NCI-H526 treated with DMSO at 0.1 percent for 48 hours (cell line): ENCODE data around the gene OR1S2.
"Not testable (repeated sequence)": the region's sequence is repeated elsewhere in the genome, so short reads cannot be mapped to it uniquely, and the experiment has no call there.

Experiments used
- DNase-seq: peaks from one replicate; lab custom pipeline; 2025; lab: John Stamatoyannopoulos, UW

Gene OR1S2

GRCh38 chr11:58204042-58204441 is at the start of gene OR1S2:
Gene OR1S2, minus strand, starts transcription at chr11:58204142. Its CDS starts 0 bp downstream, at chr11:58204142.
- DNase-seq = no peak

GRCh38 chr11:58243954-58244353 is 40.0 kb upstream of the OR1S2 start:
- DNase-seq = no peak

- DNase-seq = no peak
Measured at GRCh38 chr11:58227956-58228615, 24.1 kb upstream of the OR1S2 start.

GRCh38 chr11:58222721-58223120 is 18.8 kb upstream of the OR1S2 start:
- DNase-seq = peak; percentile 89

- no peak for DNase-seq
Measured at GRCh38 chr11:58216476-58216875, 12.5 kb upstream of the OR1S2 start.

GRCh38 chr11:58212420-58212819 is 8.5 kb upstream of the OR1S2 start, which contains the start of gene OR1S1:
Gene OR1S1, plus strand, starts transcription at chr11:58212720.
- DNase-seq = not testable (repeated sequence)

- DNase-seq = no peak
Measured at GRCh38 chr11:58199271-58199670, 4.7 kb downstream of the OR1S2 start.

GRCh38 chr11:58195939-58196338 is 8.0 kb downstream of the OR1S2 start:
- no peak for DNase-seq

- DNase-seq = no peak
Measured at GRCh38 chr11:58193391-58193790, 10.6 kb downstream of the OR1S2 start.

- DNase-seq = no peak
Measured at GRCh38 chr11:58192229-58192628, 11.7 kb downstream of the OR1S2 start.

GRCh38 chr11:58188770-58189169 is 15.2 kb downstream of the OR1S2 start, which contains the start of gene OR9Q2:
Gene OR9Q2, plus strand, starts transcription at chr11:58189070. Its CDS starts 1,421 bp downstream, at chr11:58190491.
- DNase-seq = no peak

- no peak for DNase-seq
Measured at GRCh38 chr11:58186938-58187337, 17.0 kb downstream of the OR1S2 start.

GRCh38 chr11:58179648-58180047 is 24.3 kb downstream of the OR1S2 start:
- no peak for DNase-seq

GRCh38 chr11:58178444-58178843 is 25.5 kb downstream of the OR1S2 start:
- DNase-seq = no peak

GRCh38 chr11:58177409-58178054 is 26.4 kb downstream of the OR1S2 start:
- DNase-seq = no peak

- no peak for DNase-seq
Measured at GRCh38 chr11:58165504-58166106, 38.3 kb downstream of the OR1S2 start.

- no peak for DNase-seq
Measured at GRCh38 chr11:58164990-58165389, 39.0 kb downstream of the OR1S2 start.

GRCh38 chr11:58164389-58164788 is 39.6 kb downstream of the OR1S2 start:
- DNase-seq = no peak
